Ectodermal cell (in vitro differentiated cells): ENCODE measurements around the gene RMDN2.

Experiments used
- H3K27ac ChIP-seq: 2 replicates; pipeline ENCODE4 v1.7.0; 2013; ENCODE audit warnings: mild to moderate bottlenecking, low read depth, low read length; ENCODE audit not compliant: insufficient read depth, poor library complexity, severe bottlenecking
- H3K27me3 ChIP-seq: 2 replicates; pipeline ENCODE4 v1.7.0; 2013; ENCODE audit warnings: mild to moderate bottlenecking, low read length; ENCODE audit not compliant: insufficient read depth, control insufficient read depth, poor library complexity, severe bottlenecking
- H3K36me3 ChIP-seq: one replicate; pipeline ENCODE4 v1.7.0; 2013; ENCODE audit warnings: low read length; ENCODE audit not compliant: control insufficient read depth, insufficient read depth
- H3K4me1 ChIP-seq: one replicate; pipeline ENCODE4 v1.7.0; 2013; ENCODE audit warnings: low read length; ENCODE audit not compliant: control insufficient read depth, insufficient read depth
- H3K4me3 ChIP-seq: 2 replicates; pipeline ENCODE4 v1.7.0; 2013; ENCODE audit warnings: low read depth, low read length, control low read depth; ENCODE audit not compliant: insufficient read depth
- H3K9me3 ChIP-seq: 2 replicates; pipeline ENCODE4 v1.7.0; 2013; ENCODE audit warnings: mild to moderate bottlenecking, low read length, moderate library complexity; ENCODE audit not compliant: control insufficient read depth
- WGBS, 2 experiments: methylation state at CpG; one replicate each; pipeline ENCODE4 v1.1.7; 2013; ENCODE audit warnings: missing lambda C conversion rate in 2 of 2; 5-methylcytosine and 5-hydroxymethylcytosine counted together

The RMDN2 gene

DNA sequence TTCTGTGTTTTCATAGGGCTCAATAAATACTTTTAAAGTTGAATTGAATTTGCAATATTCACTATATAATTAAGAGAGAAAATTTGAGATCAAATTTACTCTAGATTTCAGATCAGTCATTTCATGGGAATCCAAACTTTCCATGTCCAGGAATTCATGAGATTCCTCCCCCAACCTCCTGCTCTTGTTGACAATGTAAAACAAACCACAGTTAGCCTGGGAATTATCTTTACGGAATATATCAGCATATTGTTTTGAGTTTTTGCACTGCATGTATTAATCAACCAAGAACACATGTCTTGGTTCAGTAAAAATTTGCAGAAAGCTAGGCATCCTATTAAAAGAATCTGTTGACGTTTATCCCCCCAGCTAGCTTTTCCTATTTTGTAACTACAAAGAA, 108.6 kb downstream of the RMDN2 start:
- Histone ChIP-seq H3K27me3 (no peaks in the 10 kb centered on the region), H3K9me3 (no peaks in the 10 kb centered on the region), H3K4me1 (no peaks in the 10 kb centered on the region), H3K4me3 (no peak overlapping the region), H3K36me3 (no peaks in the 10 kb centered on the region), H3K27ac (no peak overlapping the region)
- 56 to 70% methylated on average over 2 of the region's 2 CpGs for WGBS, 2 experiments

DNA sequence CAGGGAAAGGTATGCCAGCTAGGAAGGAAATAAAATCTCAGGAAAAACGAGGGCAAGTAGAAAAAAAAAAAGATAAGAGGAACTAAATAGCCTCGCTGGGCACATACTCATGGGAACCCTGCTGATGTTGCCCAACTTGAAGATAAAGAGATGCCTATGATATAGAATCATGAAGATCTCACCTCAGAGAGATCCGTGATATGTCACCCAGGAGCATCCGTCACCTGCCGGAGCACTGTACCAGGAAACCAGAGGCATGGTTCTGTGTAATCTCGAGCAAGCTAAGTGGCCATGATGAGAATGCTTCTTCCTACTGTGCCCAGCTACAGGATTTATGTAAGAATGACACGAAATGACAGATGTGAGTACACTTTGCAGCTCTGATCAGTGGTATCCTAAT, 110.9 kb downstream of the RMDN2 start:
- H3K4me3 ChIP-seq = no peak overlapping the region
- H3K4me1 ChIP-seq = no peaks in the 10 kb centered on the region
- no peak overlapping the region for H3K27ac ChIP-seq
- H3K36me3 ChIP-seq = no peaks in the 10 kb centered on the region
- no peaks in the 10 kb centered on the region for H3K9me3 ChIP-seq
- no peaks in the 10 kb centered on the region for H3K27me3 ChIP-seq
- WGBS, 2 experiments = 92 to 93% methylated on average over 7 of the region's 7 CpGs

DNA sequence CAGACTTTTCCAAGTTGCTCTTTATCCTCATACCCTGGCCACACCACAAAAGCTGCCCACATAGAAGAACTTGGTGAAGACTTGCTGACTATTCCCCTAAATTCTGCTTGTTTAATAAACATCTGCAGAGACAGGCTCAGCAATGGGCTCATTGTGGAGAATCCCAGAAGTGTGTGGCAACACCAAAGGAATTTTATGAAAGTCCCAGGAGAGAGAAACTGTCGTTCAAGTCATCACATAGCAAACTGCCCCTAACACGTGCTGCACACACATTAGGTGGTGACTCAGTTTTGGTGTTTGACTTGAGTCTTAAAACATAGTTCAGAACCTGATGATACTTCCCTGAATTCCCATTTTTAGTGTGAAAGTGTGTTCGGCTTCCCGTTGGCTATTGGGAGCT, 112.2 kb downstream of the RMDN2 start:
- H3K27me3 ChIP-seq = no peaks in the 10 kb centered on the region
- H3K36me3 ChIP-seq = no peaks in the 10 kb centered on the region
- no peak overlapping the region for H3K4me3 ChIP-seq
- H3K4me1 ChIP-seq = no peaks in the 10 kb centered on the region
- H3K27ac ChIP-seq = no peak overlapping the region
- H3K9me3 ChIP-seq = no peaks in the 10 kb centered on the region
- WGBS, 2 experiments = 92 to 93% methylated on average over 4 of the region's 4 CpGs

DNA sequence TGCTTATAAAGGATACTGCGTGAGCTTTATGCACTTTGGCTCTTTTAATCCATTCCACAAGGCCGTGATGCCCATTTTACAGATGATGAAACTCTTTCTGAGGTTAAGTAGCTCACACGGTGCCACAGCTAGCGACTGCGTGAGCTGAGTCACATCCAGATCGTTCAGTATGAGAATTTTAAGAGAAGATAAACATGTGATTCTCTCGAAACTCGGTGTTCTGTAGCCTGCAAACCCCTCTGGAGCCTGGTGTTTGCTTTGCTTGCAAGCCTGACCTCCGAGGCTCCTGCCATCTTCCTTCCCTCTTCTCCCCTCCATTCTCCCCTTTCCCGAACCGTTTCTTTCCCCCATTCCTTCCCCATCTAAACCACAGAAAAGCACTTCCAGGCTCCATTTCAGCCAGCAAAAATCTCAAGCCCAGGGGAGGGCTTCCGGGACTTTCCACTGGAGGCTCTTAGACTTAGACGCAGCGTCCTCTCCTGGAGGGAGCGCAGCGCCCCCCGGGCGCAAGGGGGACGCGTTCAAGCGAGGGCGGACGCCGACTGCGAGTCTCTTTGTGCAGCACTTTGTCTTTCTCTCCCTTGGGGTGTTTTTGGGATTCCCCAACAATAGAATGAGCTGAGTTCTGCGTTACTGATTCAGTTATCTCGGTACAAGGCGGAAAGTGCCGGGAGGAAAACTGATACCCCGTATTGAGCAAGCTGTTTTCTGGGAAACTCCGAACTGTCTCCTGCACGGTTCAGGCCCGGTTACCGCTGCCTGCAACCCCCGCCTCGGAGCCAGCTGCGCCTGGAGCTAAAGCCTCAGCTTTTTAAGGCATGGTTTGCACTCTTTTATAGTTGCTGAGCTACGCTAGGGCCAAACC, 112.9 kb downstream of the RMDN2 start:
- Histone ChIP-seq H3K9me3 (no peaks in the 10 kb centered on the region), H3K36me3 (no peaks in the 10 kb centered on the region), H3K27me3 (no peaks in the 10 kb centered on the region), H3K27ac (no peak overlapping the region), H3K4me3 (no peak overlapping the region), H3K4me1 (no peaks in the 10 kb centered on the region)
- 80 to 81% methylated on average over 38 of the region's 38 CpGs for WGBS, 2 experiments

DNA sequence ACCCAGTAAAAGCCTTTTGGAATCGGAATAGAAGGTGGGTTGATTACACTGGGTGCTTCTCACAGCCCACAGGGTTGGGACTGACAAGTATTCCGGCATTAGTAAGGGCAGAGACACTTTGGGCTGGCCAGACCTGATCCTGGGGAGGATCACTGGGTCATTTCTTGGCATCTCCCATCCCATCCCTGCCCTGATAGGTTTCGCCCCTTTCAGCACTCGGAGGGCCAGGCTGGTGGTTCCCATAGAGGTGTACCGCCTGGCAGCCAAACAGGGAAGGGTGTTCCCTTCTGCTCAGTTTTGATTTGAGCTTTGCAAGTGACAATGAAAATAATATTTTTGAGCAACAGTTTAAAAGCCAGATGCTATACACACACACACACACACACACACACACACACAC, 113.6 kb downstream of the RMDN2 start:
- H3K9me3 ChIP-seq = no peaks in the 10 kb centered on the region
- no peaks in the 10 kb centered on the region for H3K27me3 ChIP-seq
- no peak overlapping the region for H3K27ac ChIP-seq
- no peak overlapping the region for H3K4me3 ChIP-seq
- H3K36me3 ChIP-seq = no peaks in the 10 kb centered on the region
- H3K4me1 ChIP-seq = no peaks in the 10 kb centered on the region
- 93 to 95% methylated on average over 5 of the region's 5 CpGs for WGBS, 2 experiments

DNA sequence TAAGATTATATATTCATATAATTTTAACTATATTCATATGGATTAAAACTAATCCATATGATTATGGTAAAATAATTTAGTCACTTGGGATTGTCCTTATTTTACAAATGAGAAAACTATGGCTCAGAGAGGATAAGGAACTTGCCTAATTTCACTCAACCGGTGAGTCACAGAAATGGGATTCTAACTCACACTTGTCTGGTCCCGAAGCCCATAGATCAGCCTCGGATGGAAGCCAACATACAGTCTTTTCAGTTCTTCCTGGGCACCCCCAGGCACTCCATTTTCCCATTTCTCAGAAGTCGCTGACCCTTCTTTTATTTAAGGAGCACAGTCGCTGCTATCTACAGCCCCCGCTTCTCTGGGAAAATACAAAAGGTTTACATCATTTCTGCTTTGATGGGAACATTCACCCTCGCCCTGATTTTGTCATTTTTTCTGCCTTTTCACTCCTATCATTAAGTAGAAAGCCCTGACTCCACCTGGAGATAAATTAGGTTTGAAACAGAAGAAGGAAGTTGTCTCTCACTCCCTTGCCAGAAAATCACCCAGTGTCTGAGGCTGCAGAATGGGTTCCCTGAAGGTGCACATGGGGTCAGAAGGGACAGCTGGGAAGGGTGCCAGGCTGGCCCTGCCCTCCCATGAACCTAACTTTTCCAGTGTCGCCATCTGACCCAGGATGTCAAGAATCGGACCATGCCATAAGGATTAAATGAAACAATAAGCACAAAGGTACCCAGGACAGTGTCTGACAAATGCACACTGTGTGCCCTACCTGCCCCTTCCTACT, 114.2 kb downstream of the RMDN2 start:
- Histone ChIP-seq H3K36me3 (no peaks in the 10 kb centered on the region), H3K4me1 (no peaks in the 10 kb centered on the region), H3K4me3 (no peak overlapping the region), H3K9me3 (no peaks in the 10 kb centered on the region), H3K27me3 (no peaks in the 10 kb centered on the region), H3K27ac (no peak overlapping the region)
- WGBS, 2 experiments = 91 to 93% methylated on average over 9 of the region's 9 CpGs

DNA sequence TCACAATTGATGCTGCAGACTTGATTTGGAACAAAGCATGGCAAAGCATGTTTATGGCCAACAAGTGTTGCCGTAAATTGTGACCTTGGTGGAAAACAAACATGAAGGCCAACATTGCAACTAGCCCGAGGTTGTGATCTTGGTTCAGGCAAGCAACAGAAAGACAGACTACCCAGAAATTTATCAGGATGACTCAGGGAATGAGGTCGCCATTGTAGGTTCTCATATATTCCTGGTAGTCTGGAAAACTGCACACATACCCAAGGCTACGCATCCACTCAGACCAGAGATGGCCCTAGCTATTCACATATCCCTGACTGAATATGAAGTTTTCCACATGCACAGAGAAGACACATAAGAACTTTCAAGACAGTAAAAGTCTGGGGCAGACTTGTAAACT, 120.7 kb downstream of the RMDN2 start:
- no peaks in the 10 kb centered on the region for H3K4me1 ChIP-seq
- no peaks in the 10 kb centered on the region for H3K27me3 ChIP-seq
- no peak overlapping the region for H3K4me3 ChIP-seq
- no peaks in the 10 kb centered on the region for H3K9me3 ChIP-seq
- H3K36me3 ChIP-seq = no peaks in the 10 kb centered on the region
- WGBS, 2 experiments = 92 to 95% methylated on average over 4 of the region's 4 CpGs
- no peak overlapping the region for H3K27ac ChIP-seq

DNA sequence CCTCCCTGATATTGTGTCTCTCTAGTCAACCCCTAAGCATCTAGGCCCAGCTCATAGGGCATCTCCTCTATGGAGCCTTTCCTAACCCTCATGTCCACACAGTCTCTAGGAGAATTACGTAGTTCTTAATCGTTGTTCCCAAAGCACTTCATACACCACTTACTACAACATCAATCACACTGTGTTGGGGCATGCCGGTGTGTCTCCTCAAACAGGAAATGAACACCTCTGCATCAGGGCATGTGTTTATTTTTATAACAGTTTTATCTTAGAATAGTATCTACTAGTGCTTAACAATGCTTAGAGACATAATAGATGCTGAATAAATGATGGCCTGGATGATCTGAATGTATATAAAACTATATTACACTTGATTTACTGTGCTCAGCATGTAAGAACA, 131.1 kb downstream of the RMDN2 start:
- no peak overlapping the region for H3K4me3 ChIP-seq
- no peak overlapping the region for H3K27ac ChIP-seq
- H3K36me3 ChIP-seq = no peaks in the 10 kb centered on the region
- no peaks in the 10 kb centered on the region for H3K4me1 ChIP-seq
- 96 to 100% methylated on average over 2 to 3 of the region's 3 CpGs for WGBS, 2 experiments
- H3K27me3 ChIP-seq = no peaks in the 10 kb centered on the region
- H3K9me3 ChIP-seq = no peaks in the 10 kb centered on the region

DNA sequence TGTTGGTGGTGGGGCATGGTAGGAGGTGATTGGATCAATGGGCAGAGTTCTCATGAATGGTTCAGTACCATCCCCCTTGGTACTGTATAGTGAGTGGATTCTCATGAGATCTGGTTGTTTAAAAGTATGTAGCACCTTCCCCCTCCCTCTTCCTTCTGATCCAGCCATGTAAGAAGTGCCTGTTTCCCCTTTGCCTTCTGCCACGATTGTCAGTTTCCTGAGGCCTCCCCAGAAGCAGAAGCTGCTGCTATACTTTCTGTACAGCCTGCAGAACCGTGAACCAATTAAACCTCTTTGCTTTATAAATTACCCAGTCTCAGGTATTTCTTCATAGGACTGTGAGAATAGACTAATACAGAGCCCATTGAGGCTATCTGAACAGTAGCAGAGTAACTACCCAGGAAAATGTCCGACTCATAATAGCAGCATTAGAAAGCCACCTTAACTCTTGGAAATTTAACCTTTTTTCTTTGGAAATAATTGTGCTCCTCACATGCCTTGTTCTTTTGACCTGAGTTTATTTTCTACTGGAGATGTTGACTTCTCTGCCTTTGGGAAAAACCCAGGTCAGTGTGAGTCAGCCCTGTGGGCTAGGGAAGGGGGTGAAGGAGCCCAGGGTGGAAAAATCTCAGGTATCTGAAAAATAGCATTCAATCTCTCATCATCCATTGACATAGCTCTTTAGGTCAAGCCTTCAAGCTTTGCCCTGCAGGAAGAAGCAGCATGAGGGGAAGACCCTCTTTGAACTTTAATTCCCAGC, 132.7 kb downstream of the RMDN2 start:
- Histone ChIP-seq H3K27me3 (no peaks in the 10 kb centered on the region), H3K4me1 (no peaks in the 10 kb centered on the region), H3K4me3 (no peak overlapping the region), H3K27ac (no peak overlapping the region), H3K36me3 (no peaks in the 10 kb centered on the region), H3K9me3 (no peaks in the 10 kb centered on the region)
- 86 to 96% methylated on average over 3 of the region's 3 CpGs for WGBS, 2 experiments
